Esophagus muscularis mucosa (tissue), 4 donors: Measurements from ENCODE around the gene RAB6D. TPM values are rescaled to one million over a fixed set of nuclear protein-coding genes. Genes with fewer than 3 reads are reported as not detected.
"Not testable (repeated sequence)": the region's sequence is repeated elsewhere in the genome, so short reads cannot be mapped to it uniquely, and the experiment has no call there.

Source experiments
- DNase-seq: peaks from one replicate; pipeline ENCODE4 v3.0.0-alpha.2; 2017; ENCODE audit errors: extremely low spot score
- H3K27ac ChIP-seq, 4 donors: fragments of 200-600 bp; sonication (generic); replicated peaks in 1 of 4; 1 replicate in 3 of 4; 2 replicates in 1 of 4; pipeline ENCODE4 v1.5.1; 2016 to 2019; ENCODE audit warnings: mild to moderate bottlenecking in 1 of 4
- H3K27me3 ChIP-seq, 4 donors: fragments of 200-600 bp; sonication (generic); one replicate each; pipeline versions ENCODE4 v1.5.1 to v1.6.0; 2016 to 2019
- H3K36me3 ChIP-seq, 4 donors: fragments of 200-600 bp; sonication (generic); one replicate each; pipeline ENCODE4 v1.5.1; 2016 to 2019
- H3K4me1 ChIP-seq, 4 donors: fragments of 200-600 bp; sonication (generic); one replicate each; pipeline ENCODE4 v1.5.1; 2016 to 2019
- H3K4me3 ChIP-seq, 4 donors: fragments of 200-600 bp; sonication (generic); 1 replicate in 2 of 4; 2 replicates in 2 of 4; pipeline ENCODE4 v1.5.1; 2016 to 2019; ENCODE audit warnings: mild to moderate bottlenecking in 4 of 4, moderate library complexity in 1 of 4
- H3K9me3 ChIP-seq, 4 donors: fragments of 200-600 bp; sonication (generic); 1 replicate in 3 of 4; 2 replicates in 1 of 4; pipeline ENCODE4 v1.5.1; 2016 to 2019
- EP300 ChIP-seq: sonication (generic); formaldehyde crosslinking; IDR thresholded peaks from one replicate; pipeline ENCODE4 v1.6.1; 2017; ENCODE audit warnings: antibody characterized with exemption
- POLR2A ChIP-seq: fragments of 450-650 bp; IDR thresholded peaks from one replicate; pipeline ENCODE4 v1.6.1; 2017; ENCODE audit warnings: antibody characterized with exemption, moderate library complexity, mild to moderate bottlenecking, low read depth
- POLR2AphosphoS5 ChIP-seq, 2 donors: sonication (generic); formaldehyde crosslinking; IDR thresholded peaks; one replicate each; pipeline ENCODE4 v1.6.1; 2017; ENCODE audit warnings: antibody characterized with exemption in 2 of 2
- WGBS: methylation state at CpG from one replicate; pipeline ENCODE4 v1.1.5; 2018; 5-methylcytosine and 5-hydroxymethylcytosine counted together
- intact Hi-C: fragments of 100-400 bp; cut with DNase I; formaldehyde crosslinking; loops from one replicate; pipeline ENCODE4 v1.15.1; 2023
- total RNA-seq, 4 donors: library from RNA; depleted of rRNA; stranded (reverse); fragments of >200 nt; gene quantifications; one replicate each; pipeline versions ENCODE4 v1.1.0 to v1.2.1, GENCODE V29; 2016
- TF ChIP-seq, protein P1 (sequence below), 3 experiments: fragments of 200-600 bp in 2 of 3; fragments of 450-650 bp in 1 of 3; sonication (generic) in 2 of 3; IDR thresholded peaks; one replicate each; pipeline ENCODE4 v1.5.1; 2017 to 2019; ENCODE audit warnings: antibody characterized with exemption in 3 of 3, mild to moderate bottlenecking in 2 of 3, moderate library complexity in 1 of 3

RAB6D gene
- total RNA-seq, 4 donors from 2014 or later = 0.11 to 0.13 TPM; not detected in 2

DNA sequence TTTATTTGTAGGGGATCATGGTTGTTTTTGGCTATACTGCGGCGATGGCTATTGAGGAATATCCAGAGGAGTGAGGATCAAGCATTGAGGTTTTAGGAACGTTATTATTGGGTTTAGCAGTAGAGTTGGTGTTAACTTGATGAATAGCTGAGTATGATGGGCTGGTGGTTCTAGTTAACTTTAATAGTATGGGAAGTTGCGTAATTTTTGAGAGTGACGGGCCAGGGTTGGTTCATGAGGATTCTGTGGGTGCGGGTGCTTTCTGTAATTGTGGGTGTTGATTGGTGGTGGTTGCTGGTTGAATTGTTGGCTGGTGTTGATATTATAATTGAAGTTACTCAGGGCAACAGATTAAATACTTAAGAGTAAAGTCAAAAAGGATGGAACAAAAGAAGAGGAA is 6.0 kb upstream of the RAB6D start:
- 90% methylated on average over 6 of the region's 6 CpGs for WGBS

DNA sequence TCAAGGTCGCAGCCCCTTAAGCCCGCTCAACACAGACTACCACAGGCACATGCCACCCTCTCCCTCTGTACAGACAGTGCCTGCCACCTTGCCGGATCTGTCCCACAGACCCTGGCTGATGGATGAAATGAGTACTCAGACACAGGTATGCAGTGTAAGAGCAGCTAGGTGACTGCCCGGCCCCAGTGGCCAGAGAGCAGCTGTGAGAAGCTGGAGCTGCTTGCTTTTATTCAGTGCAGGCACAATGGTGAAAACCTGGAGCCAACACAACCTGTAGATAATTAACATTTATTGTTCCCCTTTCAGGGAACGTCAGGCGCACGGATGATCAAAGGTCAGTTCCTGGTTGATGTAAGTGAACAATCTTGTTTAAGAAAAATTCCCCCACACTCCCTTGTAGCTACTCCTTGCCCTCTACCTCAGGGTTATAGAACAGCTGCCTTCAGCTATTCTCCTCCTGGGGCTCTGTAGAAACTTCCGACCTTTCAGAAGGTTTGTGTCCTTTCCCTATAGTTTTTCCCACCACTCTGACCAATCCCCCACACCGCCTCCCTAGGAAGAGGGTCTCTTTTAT is 4.6 kb upstream of the RAB6D start:
- DNase-seq, H3K36me3 ChIP-seq, H3K9me3 ChIP-seq, intact Hi-C loops, H3K4me1 ChIP-seq, H3K27ac ChIP-seq, H3K4me3 ChIP-seq: not testable (repeated sequence)
- WGBS = 84% methylated on average over 1 of the region's 9 CpGs
- H3K27me3 ChIP-seq = peaks cover 0 to 40% (median 4%) of the 10 kb centered on the region in 4 donors

More for the DNA sequence above, 6.0 kb upstream of the RAB6D start:
- Histone ChIP-seq H3K4me3 (no peak overlapping the region), H3K4me1 (no peaks in the 10 kb centered on the region), H3K27ac (no peak overlapping the region), H3K9me3 (no peaks in the 10 kb centered on the region), H3K27me3 (peaks cover 0 to 28% (median 1%) of the 10 kb centered on the region in 4 donors), H3K36me3 (no peaks in the 10 kb centered on the region)
- no peak for DNase-seq
- intact Hi-C loops = no loop called here
- TF ChIP-seq POLR2AphosphoS5 (IDR thresholded peaks at IDR 0.05) (no peak), EP300 (no peak), POLR2A (no peak)
- TF ChIP-seq, protein P1, sequence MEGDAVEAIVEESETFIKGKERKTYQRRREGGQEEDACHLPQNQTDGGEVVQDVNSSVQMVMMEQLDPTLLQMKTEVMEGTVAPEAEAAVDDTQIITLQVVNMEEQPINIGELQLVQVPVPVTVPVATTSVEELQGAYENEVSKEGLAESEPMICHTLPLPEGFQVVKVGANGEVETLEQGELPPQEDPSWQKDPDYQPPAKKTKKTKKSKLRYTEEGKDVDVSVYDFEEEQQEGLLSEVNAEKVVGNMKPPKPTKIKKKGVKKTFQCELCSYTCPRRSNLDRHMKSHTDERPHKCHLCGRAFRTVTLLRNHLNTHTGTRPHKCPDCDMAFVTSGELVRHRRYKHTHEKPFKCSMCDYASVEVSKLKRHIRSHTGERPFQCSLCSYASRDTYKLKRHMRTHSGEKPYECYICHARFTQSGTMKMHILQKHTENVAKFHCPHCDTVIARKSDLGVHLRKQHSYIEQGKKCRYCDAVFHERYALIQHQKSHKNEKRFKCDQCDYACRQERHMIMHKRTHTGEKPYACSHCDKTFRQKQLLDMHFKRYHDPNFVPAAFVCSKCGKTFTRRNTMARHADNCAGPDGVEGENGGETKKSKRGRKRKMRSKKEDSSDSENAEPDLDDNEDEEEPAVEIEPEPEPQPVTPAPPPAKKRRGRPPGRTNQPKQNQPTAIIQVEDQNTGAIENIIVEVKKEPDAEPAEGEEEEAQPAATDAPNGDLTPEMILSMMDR (IDR thresholded peaks at IDR 0.05) = no peak

DNA sequence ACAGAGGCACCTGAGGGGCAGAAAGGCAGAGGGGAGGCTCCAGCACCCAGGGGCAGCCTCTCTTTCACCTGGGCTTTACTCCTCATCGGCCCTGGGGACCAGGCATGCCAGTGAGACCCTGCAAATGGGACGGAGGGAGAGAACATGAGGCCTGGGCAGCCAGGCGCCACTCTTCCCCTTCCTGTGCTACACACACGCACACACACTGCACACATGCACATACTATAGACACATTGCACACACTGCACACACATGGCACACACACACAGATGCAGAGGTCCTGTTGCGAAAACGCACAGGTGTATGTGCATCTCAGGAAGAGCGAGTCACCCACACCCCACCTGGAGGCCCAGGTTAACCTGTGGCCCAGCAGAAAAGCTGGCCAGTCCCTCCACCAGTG is 3.4 kb upstream of the RAB6D start:
- no peak for TF ChIP-seq EP300
- TF ChIP-seq, protein P1 (IDR thresholded peaks at IDR 0.05) = no peak
- TF ChIP-seq POLR2A = no peak
- no peak for TF ChIP-seq POLR2AphosphoS5 (IDR thresholded peaks at IDR 0.05)
- H3K27ac ChIP-seq = no peak overlapping the region
- no peaks in the 10 kb centered on the region for H3K9me3 ChIP-seq
- 84% methylated on average over 3 of the region's 7 CpGs for WGBS
- H3K4me3 ChIP-seq = no peak overlapping the region
- DNase-seq = no peak
- peaks cover 0 to 40% (median 4%) of the 10 kb centered on the region in 4 donors for H3K27me3 ChIP-seq
- peaks cover 0 to 7% (median 3%) of the 10 kb centered on the region in 4 donors for H3K4me1 ChIP-seq
- H3K36me3 ChIP-seq = no peaks in the 10 kb centered on the region
- intact Hi-C loops = no loop called here

DNA sequence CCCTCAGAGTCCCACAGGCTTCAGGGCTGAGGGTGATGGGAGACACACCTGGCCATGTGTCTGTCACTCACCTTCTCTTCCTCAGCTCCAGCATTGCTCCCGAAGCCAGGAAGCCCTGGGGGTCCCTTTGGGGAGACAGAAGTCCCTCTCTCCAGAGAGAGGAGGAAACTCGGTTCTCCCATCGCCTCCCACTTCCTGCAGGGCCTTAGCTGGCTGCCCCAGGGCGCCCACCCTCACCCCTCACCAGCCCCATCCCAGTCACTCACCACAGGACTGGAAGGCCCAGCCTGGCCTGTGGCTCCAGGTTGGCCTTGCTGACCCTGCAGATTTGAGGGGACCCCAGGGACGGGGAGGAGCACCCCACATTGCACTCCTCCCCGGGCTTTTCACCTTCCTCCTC is 2.7 kb upstream of the RAB6D start:
- Histone ChIP-seq H3K9me3 (no peaks in the 10 kb centered on the region), H3K4me3 (no peak overlapping the region), H3K27me3 (peaks cover 0 to 40% (median 4%) of the 10 kb centered on the region in 4 donors), H3K36me3 (no peaks in the 10 kb centered on the region), H3K4me1 (peaks cover 0 to 7% (median 3%) of the 10 kb centered on the region in 4 donors), H3K27ac (no peak overlapping the region)
- no peak for TF ChIP-seq EP300
- TF ChIP-seq, protein P1 (IDR thresholded peaks at IDR 0.05) = no peak
- no peak for TF ChIP-seq POLR2AphosphoS5 (IDR thresholded peaks at IDR 0.05)
- TF ChIP-seq POLR2A = no peak
- DNase-seq = no peak
- intact Hi-C loops = no loop called here
- 95% methylated on average over 2 of the region's 6 CpGs for WGBS

DNA sequence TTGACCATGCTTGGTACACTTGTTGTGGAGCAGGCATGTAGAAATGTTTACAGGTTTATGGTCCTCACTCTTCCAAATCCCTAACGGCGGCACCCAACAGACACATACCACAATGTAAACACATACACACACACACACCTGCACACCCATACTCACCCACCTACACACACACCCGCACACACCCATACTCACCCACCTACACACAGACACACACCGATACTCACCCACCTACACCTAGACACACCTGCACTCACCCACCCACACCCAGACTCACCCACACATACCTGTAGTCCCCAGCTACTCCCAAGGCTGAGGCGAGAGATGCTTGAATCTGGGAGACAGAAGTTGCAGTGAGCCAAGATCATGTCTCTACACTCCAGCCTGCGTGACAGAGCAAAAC is 1.5 kb upstream of the RAB6D start:
- Histone ChIP-seq H3K9me3 (no peaks in the 10 kb centered on the region), H3K36me3 (no peaks in the 10 kb centered on the region), H3K27me3 (peaks cover 0 to 40% (median 4%) of the 10 kb centered on the region in 4 donors), H3K27ac (no peak overlapping the region), H3K4me1 (peaks cover 0 to 7% (median 3%) of the 10 kb centered on the region in 4 donors), H3K4me3 (no peak overlapping the region)
- TF ChIP-seq POLR2AphosphoS5 (IDR thresholded peaks at IDR 0.05) (no peak), EP300 (no peak), POLR2A (no peak)
- TF ChIP-seq, protein P1 (IDR thresholded peaks at IDR 0.05) = no peak
- WGBS = 92% methylated on average over 6 of the region's 6 CpGs
- intact Hi-C loops = no loop called here
- DNase-seq = no peak

DNA sequence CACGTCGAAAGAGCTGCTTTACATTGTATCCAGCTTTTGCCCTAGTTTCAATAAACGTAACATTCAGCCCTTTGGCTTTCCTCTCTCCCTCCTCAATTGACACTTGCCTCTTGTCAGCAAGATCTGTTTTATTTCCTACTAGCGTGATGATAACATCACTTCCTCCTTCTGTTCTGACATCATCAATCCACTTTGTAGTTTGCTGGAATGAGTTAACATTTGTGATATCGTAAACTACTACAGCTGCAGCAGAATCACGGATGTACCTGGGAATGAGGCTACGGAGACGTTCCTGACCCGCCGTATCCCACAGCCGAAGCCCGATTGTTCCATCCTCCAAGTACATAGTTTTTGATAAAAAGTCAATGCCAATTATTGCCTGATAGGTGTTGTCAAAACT is 755 bp downstream of the RAB6D start:
- WGBS = 6% methylated on average over 3 of the region's 12 CpGs
- H3K27ac ChIP-seq, intact Hi-C loops, H3K36me3 ChIP-seq, H3K4me1 ChIP-seq, DNase-seq, H3K9me3 ChIP-seq: not testable (repeated sequence)
- Histone ChIP-seq H3K27me3 (peaks cover 0 to 44% (median 4%) of the 10 kb centered on the region in 4 donors), H3K4me3 (peak overlapping the region in 2 of 4 donors; percentile 24 to 27)

DNA sequence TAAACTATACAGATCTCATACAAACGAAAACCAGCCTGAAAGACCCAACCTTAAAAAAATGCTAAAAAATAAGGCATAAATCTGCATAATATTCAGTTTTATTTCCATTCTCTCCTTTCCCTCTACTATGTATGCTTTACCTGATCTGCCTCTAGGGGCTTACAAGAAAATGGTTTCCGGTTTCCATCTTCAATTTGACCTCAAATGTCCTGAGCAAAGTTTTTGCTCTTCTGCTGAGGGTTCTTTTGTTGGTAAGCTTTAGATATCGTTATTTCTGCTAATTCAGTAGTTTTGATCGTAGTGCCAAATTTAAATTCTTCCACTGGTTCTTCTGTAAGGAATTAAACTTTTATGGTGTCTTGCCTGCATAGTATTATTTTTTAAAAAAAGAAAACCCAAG is 2.2 kb downstream of the RAB6D start:
- H3K27ac ChIP-seq, H3K4me1 ChIP-seq, intact Hi-C loops, H3K9me3 ChIP-seq, DNase-seq, H3K36me3 ChIP-seq, H3K4me3 ChIP-seq: not testable (repeated sequence)
- 72% methylated on average over 4 of the region's 4 CpGs for WGBS
- H3K27me3 ChIP-seq = peaks cover 0 to 31% (median 2%) of the 10 kb centered on the region in 4 donors

DNA sequence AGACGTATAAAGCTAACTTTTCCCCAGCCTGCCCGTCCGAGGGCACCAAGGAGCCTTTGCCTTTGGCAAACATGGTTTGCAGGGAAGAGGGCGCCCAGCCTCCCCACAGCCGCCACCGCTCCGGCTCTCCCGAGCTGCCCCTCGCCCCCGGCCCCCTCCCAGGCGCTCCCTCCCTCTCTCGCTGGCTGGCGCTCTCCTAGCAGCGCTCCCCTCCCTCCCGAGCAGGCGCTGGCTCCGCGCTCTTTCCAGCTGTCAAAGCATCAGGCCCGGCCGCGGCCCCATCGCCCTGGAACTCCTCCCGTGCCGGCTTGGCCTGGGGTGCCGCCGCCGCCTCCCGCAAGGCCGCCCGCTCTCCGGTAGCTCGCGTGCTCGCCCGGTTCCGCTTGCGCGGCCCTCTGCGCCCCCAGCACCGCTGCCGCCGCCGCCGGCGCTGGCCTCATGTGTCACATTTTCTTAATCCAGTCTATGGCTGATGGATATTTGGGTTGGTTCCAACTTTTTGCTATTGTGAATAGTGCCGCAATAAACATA is 10.7 kb downstream of the RAB6D start:
- H3K36me3 ChIP-seq, H3K9me3 ChIP-seq, H3K27me3 ChIP-seq, DNase-seq, H3K4me1 ChIP-seq, intact Hi-C loops, H3K27ac ChIP-seq: not testable (repeated sequence)
- WGBS = 33% methylated on average over 1 of the region's 46 CpGs
- peak overlapping the region in 2 of 4 donors; percentile 16 to 32 for H3K4me3 ChIP-seq
